Stimulated activated CD8-positive, alpha-beta memory T cell treated with anti-CD3 and anti-CD28 coated beads, Interleukin-15, amount 100 ng/mL, for 1 hour (primary cell): ENCODE data around the gene LMX1B.
"Not testable (repeated sequence)": the region's sequence is repeated elsewhere in the genome, so short reads cannot be mapped to it uniquely, and the experiment has no call there.

ENCODE experiments used
- DNase-seq: peaks from one replicate; pipeline ENCODE4 v3.0.0-alpha.2; 2020; ENCODE audit warnings: low read depth

Gene LMX1B

GRCh38 chr9:126708178-126708577 is 94.5 kb downstream of the LMX1B start:
- DNase-seq: no peak

DNA sequence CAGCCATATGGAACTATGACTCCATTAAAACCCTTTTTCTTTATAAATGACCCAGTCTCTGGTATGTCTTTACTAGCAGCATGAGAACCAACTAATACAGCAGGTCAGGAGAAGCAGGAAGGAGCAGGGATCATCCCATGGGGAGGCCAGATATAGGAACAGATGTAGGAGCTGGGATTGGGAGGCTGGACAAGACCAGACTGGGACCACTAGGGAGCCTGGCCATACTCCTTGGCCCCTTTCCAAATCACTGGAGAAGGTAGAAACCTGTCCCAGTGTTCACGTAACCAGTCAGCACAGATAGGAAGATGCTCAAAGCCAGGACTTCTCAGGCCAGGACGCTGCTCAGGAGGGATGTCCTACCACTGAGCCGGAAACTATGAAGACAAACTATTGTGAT is 95.5 kb downstream of the LMX1B start:
- DNase-seq: no peak

GRCh38 chr9:126715382-126715781 is 101.7 kb downstream of the LMX1B start:
- DNase-seq: no peak

DNA sequence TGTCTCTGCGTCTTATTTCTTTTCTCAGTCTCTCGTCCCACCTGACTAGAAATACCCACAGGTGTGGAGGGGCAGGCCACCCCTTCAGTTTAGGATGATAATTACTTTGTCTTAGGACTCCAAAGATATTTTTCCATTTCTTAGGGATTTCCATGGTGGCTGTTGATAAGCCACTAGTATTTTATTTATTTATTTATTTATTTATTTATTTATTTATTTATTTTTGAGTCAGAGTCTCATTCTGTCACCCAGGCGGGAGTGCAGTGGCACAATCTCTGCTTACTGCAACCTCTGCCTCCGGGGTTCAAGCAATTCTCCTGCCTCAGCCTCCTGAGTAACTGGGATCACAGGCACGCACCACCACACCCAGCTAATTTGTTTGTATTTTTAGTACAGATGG is 103.7 kb downstream of the LMX1B start:
- not testable (repeated sequence) for DNase-seq

- peak; percentile 75 for DNase-seq
Measured at GRCh38 chr9:126719618-126720031, 105.9 kb downstream of the LMX1B start.

GRCh38 chr9:126720036-126720435 is 106.3 kb downstream of the LMX1B start:
- DNase-seq: no peak

DNA sequence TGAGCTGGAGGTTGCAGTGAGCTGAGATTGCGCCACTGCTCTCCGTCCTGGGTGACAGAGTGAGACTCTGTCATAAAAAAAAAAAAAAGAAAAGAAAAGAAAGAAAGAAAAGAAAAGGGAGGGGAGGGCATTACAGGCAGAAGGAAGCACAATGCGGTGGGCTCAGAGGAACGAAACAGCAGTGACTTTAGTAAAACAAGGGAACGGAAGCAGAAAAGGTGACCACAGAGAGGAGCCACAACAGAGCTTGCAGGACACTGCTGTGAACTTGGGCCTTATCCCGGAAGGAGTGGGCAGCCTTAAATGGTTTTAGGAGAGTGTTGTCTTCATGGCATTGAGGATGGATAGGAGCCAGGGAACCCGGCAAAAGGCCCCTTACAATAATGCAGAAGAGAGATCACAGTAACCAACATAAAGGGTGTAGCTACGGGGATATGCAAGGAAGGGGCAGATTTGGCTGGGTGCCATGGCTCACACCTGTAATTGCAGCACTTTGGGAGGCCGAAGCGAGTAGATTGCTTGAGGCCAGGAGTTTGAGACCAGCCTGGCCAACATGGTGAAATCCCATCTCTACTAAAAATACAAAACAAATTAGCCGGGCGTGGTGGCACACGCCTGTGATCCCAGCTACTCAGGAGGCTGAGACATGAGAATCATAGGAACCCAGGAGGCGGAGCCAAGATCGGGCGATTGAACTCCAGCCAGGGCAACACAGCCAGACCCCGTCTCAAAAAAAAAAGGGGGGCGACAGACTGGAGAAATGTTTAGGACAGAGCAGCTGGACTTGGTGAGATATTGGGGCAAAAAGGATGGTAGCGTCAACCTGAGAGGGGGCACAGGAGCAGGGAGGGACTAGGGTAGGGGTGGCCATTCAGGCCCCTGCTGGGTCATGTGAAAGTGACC is 107.2 kb downstream of the LMX1B start:
- no peak for DNase-seq

DNA sequence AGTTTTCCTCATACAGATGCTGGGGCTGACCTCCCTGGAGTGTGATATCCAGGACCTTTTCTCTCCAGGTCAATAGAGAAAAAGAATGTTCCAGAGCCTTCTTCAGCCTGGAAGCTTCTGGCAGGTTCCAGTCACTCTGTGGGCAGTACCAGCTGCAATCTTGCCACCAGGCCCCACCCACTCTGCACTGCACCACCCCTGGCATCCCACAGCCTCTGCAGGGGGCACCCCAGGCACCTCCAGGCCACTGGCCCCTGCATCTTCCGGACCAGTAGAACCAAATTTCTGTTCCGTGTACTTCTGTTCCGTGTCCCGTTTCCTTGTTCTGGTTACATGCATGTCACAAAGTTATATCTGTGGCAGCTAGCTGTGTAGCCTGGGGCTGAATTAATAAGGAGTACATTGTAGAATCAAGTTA is 107.8 kb downstream of the LMX1B start:
- DNase-seq: no peak

- peak; percentile 83 for DNase-seq
Measured at GRCh38 chr9:126722252-126722921, 108.7 kb downstream of the LMX1B start.

GRCh38 chr9:126722922-126723806 is 109.4 kb downstream of the LMX1B start:
- DNase-seq: no peak

GRCh38 chr9:126723807-126724172 is 110.1 kb downstream of the LMX1B start:
- no peak for DNase-seq

GRCh38 chr9:126724226-126724625 is 110.5 kb downstream of the LMX1B start:
- DNase-seq: no peak

- not testable (repeated sequence) for DNase-seq
Measured at GRCh38 chr9:126725485-126725884, 111.8 kb downstream of the LMX1B start.

GRCh38 chr9:126728210-126728609 is 114.5 kb downstream of the LMX1B start:
- not testable (repeated sequence) for DNase-seq

DNA sequence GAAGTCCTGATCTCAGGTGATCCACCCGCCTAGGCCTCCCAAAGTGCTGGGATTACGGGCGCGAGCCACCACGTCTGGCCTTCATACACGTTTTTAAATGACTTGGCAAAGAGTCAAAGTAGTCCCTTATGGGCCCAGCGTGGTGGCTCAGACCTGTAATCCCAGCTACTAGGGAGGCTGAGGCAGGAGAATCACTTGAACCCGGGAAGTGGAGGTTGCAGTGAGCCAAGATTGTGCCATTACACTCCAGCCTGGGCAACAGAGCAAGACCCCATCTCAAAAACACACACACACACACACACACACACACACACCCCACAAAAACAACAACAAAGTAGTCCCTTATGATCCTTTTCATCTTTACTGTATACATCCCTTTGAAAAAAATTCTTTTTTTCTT is 116.9 kb downstream of the LMX1B start:
- DNase-seq: not testable (repeated sequence)

GRCh38 chr9:126733005-126733404 is 119.3 kb downstream of the LMX1B start:
- no peak for DNase-seq

GRCh38 chr9:126734877-126735276 is 121.1 kb downstream of the LMX1B start:
- DNase-seq: no peak

- DNase-seq: no peak
Measured at GRCh38 chr9:126735482-126735881, 121.8 kb downstream of the LMX1B start.

DNA sequence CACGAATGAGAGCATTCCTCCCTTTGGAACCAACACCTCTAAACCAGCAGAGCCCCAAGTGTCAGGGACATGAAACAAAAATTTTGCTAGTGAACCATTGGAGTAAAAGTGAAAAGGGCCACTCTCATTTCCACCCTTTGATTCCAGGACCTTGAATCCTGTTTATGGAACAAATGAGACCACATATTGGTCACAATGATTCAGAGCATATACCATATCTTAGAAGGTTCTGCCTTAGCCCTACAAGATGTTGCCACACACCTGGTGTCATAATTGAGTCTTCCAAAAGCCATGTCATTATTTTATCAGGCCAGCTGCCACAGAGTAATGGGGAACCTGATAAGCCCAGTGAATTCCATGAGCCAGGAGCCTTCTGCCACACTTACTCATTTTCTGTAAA is 124.8 kb downstream of the LMX1B start:
- DNase-seq: no peak

DNA sequence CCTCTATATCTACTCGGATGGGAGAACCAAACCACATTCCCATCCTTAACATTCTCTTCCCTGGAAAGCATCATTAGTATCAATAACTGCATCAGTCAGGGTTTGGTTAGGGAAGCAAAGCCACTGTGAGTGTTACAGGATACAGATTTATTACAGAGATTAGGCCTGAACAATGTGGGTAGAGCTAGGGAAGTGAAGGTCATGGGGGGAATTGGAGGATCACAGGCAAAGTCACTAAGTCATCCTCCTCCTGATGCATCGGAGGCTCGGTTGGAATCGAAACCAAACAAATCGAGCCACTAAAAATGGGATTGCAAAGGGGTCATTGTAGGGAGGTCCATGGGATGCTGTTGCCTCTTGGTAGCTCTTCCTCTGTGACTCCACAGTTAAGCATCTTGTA is 129.3 kb downstream of the LMX1B start:
- no peak for DNase-seq

DNA sequence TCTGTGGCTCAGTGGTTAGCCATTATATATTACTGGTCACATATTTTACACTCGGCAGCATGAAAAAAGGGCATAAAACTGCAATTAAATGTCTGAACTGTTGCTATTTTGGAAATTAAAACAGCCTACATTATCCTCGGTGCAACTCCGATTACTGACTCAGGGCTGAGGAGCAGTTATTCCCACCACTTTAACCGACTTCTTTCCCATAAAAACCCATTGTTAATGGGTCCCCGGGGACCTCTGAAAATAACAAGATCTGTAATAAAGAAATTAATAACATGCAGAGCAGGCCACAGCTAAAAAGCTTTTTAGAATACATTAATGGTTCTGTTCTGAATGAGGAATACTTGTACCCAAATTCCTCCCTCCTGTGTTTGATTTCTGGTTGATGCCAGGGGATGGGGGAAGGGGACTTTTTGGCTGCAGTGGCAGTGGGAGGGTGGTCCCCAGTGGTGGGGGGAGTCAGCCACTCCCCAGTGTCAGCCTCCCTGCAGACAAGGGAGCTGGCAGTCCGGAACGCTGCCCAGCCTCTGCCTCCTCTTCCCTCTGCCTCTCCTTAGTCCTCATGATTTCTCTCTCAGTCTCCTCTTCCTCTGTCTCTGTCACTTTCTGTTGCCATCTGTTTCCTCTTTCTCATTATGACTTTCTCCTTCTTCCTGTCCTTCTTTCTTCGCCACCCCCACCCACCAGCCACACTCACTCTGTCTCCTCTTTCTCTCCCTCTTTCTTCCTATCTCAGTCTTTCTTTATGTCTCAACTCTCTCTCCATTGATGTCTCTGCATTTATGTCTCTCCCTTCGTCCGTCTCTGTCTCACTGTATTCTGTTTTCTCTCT is 132.1 kb downstream of the LMX1B start:
- no peak for DNase-seq
